Esophagus (tissue), 2 donors: Measurements from ENCODE around the gene JAM3. TPM values are rescaled to one million over a fixed set of nuclear protein-coding genes. Genes with fewer than 3 reads are reported as not detected.

ENCODE experiments used
- H3K27ac ChIP-seq, 2 donors: one replicate each; pipeline ENCODE4 v1.5.1; 2013; ENCODE audit warnings: low read depth in 2 of 2, mild to moderate bottlenecking in 2 of 2, inconsistent platforms in 1 of 2, low read length in 1 of 2, moderate library complexity in 1 of 2
- H3K27me3 ChIP-seq, 2 donors: one replicate each; pipeline ENCODE4 v1.6.1; 2013; ENCODE audit warnings: low read length in 2 of 2, control low read depth in 1 of 2, mild to moderate bottlenecking in 1 of 2; ENCODE audit not compliant: insufficient read depth in 2 of 2, control insufficient read depth in 1 of 2
- H3K36me3 ChIP-seq, 2 donors: one replicate each; pipeline ENCODE4 v1.6.1; 2013; ENCODE audit warnings: low read length in 1 of 2; ENCODE audit not compliant: control insufficient read depth in 2 of 2, insufficient read depth in 2 of 2
- H3K4me1 ChIP-seq, 2 donors: one replicate each; pipeline ENCODE4 v1.6.1; 2013; ENCODE audit warnings: low read length in 1 of 2; ENCODE audit not compliant: control insufficient read depth in 2 of 2, insufficient read depth in 2 of 2
- H3K4me3 ChIP-seq, 2 donors: one replicate each; pipeline ENCODE4 v1.5.1; 2013; ENCODE audit warnings: low read length in 2 of 2, mild to moderate bottlenecking in 2 of 2, low read depth in 1 of 2, moderate library complexity in 1 of 2
- H3K9me3 ChIP-seq, 2 donors: one replicate each; pipeline ENCODE4 v1.6.1; 2013; ENCODE audit warnings: mild to moderate bottlenecking in 2 of 2, low read depth in 1 of 2, low read length in 1 of 2, moderate library complexity in 1 of 2; ENCODE audit not compliant: control insufficient read depth in 2 of 2, insufficient read depth in 1 of 2
- WGBS, 2 donors: extraction: QIAGEN DNeasy Blood & Tissue Kit; methylation state at CpG; one replicate each; pipeline ENCODE4 v1.1.7; 2013; 5-methylcytosine and 5-hydroxymethylcytosine counted together
- polyA plus RNA-seq, 2 donors: library from polyadenylated mRNA; stranded (reverse); fragments of 200-250 nt; gene quantifications; one replicate each; pipeline ENCODE4 v1.2.3, GENCODE V29; 2013
- donor health status: healthy with polysubstance abuse.
- donor health status: Bipolar disorder and iron deficiency.

JAM3 gene
- polyA plus RNA-seq, 2 donors, result 2.5 to 5.5 TPM

DNA sequence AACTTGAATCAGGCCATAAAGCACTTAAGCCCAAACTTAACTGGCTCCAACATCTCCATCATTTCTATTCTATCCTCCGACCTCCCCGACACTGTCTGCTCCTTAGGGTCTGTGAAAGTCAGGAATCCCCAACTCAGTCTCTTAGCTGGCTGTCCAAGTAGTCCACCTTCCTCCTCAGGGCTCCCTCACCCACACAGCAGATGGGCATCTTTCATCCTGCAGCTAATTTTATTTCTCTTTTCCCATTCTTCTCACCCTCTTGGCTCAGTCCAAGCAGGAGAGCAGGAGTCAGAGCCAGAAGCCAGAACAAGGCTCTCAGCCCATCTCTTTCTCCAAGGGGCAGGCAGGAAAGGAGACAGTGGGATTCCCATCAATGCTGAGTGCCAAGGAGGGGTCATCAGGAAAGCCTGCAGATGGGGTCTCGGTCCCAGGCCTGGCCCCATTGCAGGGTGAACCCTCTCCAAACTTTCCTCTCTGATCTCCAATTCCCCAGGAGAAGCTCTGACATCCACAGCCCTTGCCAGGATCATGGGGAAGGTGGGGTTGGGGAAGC lies 40.4 kb upstream of the JAM3 start:
- 88 to 89% methylated on average over 3 of the region's 3 CpGs for WGBS, 2 donors
- H3K4me1 ChIP-seq, result peaks cover 5 to 12% of the 10 kb centered on the region in 2 donors
- H3K27ac ChIP-seq, result no peak overlapping the region
- H3K9me3 ChIP-seq, result no peaks in the 10 kb centered on the region
- peaks cover 0 to 4% of the 10 kb centered on the region in 2 donors for H3K27me3 ChIP-seq
- no peak overlapping the region for H3K4me3 ChIP-seq
- no peaks in the 10 kb centered on the region for H3K36me3 ChIP-seq

DNA sequence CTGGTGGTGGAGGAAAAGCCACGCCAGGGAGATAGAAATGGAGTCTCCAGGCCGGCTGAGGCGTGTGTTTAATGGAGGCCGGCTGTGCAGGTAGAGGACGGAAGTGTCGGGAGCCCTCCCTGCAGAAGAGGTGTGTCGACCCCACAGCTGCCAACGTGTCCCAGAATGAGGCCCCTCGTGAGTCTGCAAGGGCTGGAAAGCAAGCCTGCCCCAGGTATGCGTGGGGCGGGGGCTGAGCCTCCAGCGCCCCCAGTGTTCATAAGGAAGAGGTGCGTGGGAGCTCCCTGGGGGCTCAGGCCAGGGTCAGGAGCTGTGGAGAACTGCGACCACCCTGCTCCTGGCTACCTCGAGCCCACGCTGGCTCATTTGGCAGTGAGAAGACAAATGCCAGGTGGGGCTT lies 38.0 kb upstream of the JAM3 start:
- H3K4me1 ChIP-seq, result peaks cover 14 to 25% of the 10 kb centered on the region in 2 donors
- no peaks in the 10 kb centered on the region for H3K9me3 ChIP-seq
- no peak overlapping the region for H3K27ac ChIP-seq
- H3K4me3 ChIP-seq, result no peak overlapping the region
- H3K27me3 ChIP-seq, result peaks cover 0 to 4% of the 10 kb centered on the region in 2 donors
- WGBS, 2 donors, result 71% methylated on average over 16 of the region's 16 CpGs
- no peaks in the 10 kb centered on the region for H3K36me3 ChIP-seq

DNA sequence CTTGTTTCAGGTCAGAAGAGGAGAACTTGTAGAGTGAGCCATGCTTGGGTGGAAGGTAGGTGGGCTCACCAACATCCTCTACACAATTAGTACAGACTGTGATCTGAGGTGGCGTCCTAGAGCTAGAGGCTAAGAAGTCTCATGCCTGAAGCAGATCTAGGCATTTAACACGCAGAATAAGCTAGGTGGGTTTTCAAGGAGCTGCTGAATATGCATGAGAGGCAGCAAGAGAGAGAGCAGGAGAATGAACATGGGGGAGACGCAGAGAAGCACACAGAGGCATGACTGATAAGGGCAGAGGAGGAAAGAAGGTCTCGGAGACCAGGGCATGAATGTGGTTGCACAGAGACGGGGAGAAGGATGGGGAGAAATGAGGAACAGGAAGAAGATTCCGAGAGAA lies 36.8 kb upstream of the JAM3 start:
- H3K4me1 ChIP-seq, result peaks cover 16 to 25% of the 10 kb centered on the region in 2 donors
- H3K9me3 ChIP-seq, result no peaks in the 10 kb centered on the region
- WGBS, 2 donors, result 85 to 86% methylated on average over 6 of the region's 6 CpGs
- no peak overlapping the region for H3K4me3 ChIP-seq
- H3K27ac ChIP-seq, result peak overlapping the region in 1 of 2 donors; percentile 16
- no peaks in the 10 kb centered on the region for H3K36me3 ChIP-seq
- H3K27me3 ChIP-seq, result peaks cover 0 to 4% of the 10 kb centered on the region in 2 donors

DNA sequence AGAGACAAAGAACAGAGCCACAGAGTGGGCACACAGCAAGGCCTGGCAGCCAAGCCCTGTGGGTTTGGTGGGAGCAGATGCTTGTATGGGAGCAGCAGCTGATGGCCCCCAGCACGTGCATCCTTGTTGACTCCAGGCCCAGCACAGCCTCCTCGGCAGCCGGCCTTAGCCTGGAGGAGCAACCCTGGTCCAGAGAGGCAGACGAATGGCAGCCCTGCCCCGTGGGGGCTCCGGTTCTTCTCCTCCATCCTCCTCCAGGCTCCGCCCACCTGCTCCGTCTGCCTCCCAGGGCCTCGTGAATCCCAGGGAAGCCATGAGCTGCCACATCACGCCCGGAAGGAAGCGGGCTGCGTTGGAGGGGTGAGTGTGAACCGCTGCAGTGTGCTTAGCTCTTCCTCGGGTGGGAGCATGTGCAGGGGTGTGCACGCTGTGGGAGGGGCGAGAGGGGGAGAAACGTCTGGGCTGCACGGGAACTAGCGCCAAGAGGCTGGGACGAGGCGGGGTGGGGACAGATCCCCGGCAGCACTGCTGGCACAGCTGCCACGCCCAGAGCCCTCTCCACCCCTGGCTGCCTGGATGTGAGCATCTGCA lies 36.3 kb upstream of the JAM3 start:
- no peaks in the 10 kb centered on the region for H3K9me3 ChIP-seq
- H3K4me3 ChIP-seq, result no peak overlapping the region
- H3K36me3 ChIP-seq, result no peaks in the 10 kb centered on the region
- peaks cover 0 to 4% of the 10 kb centered on the region in 2 donors for H3K27me3 ChIP-seq
- peaks cover 16 to 25% of the 10 kb centered on the region in 2 donors for H3K4me1 ChIP-seq
- peak overlapping the region in 1 of 2 donors; percentile 44 for H3K27ac ChIP-seq
- WGBS, 2 donors, result 25 to 44% methylated on average over 24 of the region's 24 CpGs

DNA sequence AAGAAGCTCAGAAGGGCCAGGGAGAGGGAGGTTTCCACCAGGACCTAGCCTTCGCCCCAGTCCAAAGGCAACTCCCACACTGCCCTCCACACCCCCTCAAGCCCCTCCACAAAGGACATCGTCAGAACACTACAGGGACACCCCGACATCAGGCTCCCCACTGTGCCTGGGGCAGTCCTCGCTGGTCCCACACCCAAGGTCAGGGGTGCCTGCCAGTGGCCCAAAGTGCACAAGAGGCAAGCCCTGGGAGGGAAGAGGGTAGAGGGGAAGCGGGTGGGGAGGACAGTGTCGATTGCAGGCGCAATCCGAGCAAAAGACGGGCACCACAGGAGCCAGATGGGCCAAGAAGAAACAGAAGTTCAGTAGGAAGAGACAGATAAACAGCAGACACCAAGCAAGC lies 35.6 kb upstream of the JAM3 start:
- Histone ChIP-seq H3K4me1 (peaks cover 16 to 25% of the 10 kb centered on the region in 2 donors), H3K9me3 (no peaks in the 10 kb centered on the region), H3K27ac (peak overlapping the region; percentile 80 to 82), H3K4me3 (no peak overlapping the region), H3K36me3 (no peaks in the 10 kb centered on the region), H3K27me3 (peaks cover 0 to 4% of the 10 kb centered on the region in 2 donors)
- 59 to 77% methylated on average over 9 of the region's 9 CpGs for WGBS, 2 donors

DNA sequence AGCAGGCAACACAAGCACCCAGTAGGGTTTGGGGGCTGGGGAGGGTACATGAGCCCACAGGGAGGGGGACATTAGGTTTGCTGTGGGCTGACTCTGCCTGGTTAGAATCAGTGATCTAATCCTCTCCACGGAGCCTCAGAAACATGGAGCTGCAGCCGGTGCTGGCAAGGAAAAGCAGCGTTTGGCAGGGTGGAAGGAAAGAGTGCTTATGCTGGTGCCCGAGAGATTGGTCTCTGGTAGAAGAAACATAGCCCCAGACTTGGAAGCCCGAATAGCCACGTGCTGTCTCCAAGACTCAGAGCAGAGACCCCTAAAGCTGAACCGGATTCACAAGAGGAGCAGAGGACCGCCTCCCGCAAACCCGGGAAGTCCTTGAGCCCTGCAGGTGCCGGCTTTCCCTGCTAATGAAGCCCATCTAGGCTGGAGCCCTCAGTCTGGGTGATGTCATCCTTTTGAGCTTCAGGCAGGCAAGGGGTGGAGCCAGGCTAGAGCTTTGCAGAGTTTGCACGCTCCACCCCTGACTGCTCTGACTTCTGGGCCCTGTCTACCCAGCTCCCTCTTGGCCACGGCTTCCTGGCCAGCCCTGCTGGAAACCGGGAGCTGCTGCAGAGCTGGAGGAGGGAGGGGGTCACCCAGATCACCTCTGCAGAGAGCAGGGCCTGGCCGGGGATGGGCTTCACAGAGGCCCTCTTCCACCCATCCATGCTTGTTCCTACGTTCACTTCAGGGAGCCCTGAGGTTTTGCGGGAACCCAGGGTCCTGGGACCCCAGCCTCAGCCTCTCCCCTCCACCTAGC lies 35.0 kb upstream of the JAM3 start:
- Histone ChIP-seq H3K27me3 (peaks cover 0 to 4% of the 10 kb centered on the region in 2 donors), H3K4me3 (no peak overlapping the region), H3K4me1 (peaks cover 16 to 25% of the 10 kb centered on the region in 2 donors), H3K27ac (peak overlapping the region; percentile 80 to 82), H3K9me3 (no peaks in the 10 kb centered on the region), H3K36me3 (no peaks in the 10 kb centered on the region)
- 9 to 10% methylated on average over 17 of the region's 17 CpGs for WGBS, 2 donors

DNA sequence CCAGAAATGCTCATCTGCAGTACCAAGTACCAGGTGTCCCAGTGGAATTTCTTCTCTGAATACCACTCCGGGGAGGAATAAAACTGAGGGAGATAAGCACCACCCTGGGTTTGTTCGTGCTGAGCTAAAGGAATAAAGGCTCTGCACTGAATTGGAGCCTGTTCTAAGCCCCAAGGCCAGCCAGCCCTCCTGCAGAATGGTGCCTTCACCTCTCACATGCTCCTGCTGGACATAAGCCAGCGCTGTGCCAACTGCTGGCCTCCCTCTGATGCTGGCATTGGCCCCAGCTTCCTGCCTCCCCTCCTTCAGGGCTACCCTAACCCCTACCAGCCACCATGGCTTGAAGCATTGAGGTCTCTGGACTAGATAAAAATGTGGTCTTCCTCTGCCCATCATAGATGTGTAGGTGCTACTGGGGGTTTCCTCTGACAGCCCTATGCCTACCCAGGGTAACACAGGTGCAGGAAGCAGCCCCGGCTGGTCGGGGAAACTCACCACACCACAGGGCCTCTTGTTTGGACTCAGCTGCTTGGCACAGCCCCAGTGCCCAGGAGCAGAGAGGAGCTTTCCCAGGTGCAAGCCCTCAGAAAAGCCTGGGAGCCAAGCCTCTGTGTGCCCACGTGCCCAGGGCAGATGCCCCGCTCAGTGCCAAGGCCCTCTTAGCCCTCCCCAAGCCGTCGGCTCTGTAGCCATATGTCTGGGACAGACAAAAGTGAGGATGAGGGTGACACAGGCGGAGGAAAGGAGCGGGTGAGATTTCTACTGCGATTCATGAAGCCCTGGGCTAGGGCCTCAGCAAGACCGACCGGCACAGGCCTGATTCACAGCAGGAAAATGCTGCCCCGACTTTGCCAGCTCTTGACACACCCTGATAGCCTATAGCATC lies 34.1 kb upstream of the JAM3 start:
- Histone ChIP-seq H3K27ac (peak overlapping the region; percentile 24 to 87), H3K4me3 (no peak overlapping the region), H3K27me3 (peaks cover 0 to 2% of the 10 kb centered on the region in 2 donors), H3K4me1 (peaks cover 16 to 27% of the 10 kb centered on the region in 2 donors), H3K36me3 (no peaks in the 10 kb centered on the region), H3K9me3 (no peaks in the 10 kb centered on the region)
- WGBS, 2 donors, result 43 to 50% methylated on average over 15 of the region's 15 CpGs

DNA sequence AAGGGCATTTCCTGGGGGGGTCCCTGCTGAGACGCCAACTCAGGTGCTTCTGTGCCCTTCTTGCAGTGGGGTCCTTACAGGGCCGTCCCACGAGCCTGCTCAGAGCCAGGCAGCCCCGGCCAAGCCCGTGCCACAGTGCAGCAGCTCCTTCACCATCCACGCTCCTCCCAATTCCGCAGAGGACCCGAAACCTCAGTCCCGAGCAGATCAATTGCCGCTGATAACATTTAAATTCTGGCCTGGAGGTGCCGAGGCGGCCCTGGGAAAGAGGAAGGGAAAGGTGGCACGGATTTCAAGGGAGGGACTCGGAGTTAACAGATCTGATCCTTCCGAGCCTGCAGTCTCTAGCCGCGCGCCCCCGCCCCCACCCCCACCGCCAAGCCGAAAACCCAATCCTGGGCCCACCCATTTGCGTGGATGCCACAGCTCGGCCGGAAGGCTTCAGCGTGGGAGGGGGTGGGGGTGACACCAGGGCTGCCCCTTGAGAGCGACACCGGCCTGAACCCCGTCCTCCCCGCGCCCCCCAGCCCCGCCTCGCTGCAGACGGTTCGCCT lies 32.3 kb upstream of the JAM3 start:
- Histone ChIP-seq H3K36me3 (no peaks in the 10 kb centered on the region), H3K4me1 (peaks cover 16 to 35% of the 10 kb centered on the region in 2 donors), H3K27me3 (no peaks in the 10 kb centered on the region), H3K27ac (peak overlapping the region; percentile 86 to 91), H3K9me3 (no peaks in the 10 kb centered on the region), H3K4me3 (peak overlapping the region; percentile 60 to 68)
- 13 to 14% methylated on average over 31 to 34 of the region's 34 CpGs for WGBS, 2 donors
